Measurements from ENCODE around the gene CEP250. TPM values are rescaled to one million over a fixed set of nuclear protein-coding genes. Genes with fewer than 3 reads are reported as not detected.

CEP250 gene
- total RNA-seq, 1 experiment from 2014 or later, result 37.3 TPM

DNA sequence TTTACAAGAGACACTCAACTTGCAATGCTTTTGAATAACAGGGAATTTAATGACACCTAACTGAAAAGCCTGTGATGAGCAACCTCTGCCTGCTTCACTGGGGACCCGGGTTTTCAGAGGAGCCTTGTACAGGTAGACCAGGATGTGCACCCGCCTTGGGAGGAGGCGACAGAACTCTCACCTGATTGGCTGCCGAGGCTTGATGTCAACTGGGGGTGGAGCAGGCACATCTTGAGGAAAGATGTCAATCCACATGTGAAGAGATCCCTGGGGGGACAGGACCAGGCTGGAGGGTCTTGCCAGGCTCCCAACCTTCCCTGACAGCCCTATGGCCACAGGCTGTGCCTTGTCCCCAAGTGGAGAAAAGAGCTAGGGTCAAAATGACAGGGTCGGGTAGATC, 106.3 kb downstream of the CEP250 start:
- DNase-seq, result no peak
- no peaks in the 10 kb centered on the region for H3K9me3 ChIP-seq
- H3K36me3 ChIP-seq, result peaks cover 13% of the 10 kb centered on the region
- H3K27me3 ChIP-seq, result peaks cover under 1% of the 10 kb centered on the region; the same call in 1 of the 2 replicates
- no peak overlapping the region for H3K4me3 ChIP-seq

DNA sequence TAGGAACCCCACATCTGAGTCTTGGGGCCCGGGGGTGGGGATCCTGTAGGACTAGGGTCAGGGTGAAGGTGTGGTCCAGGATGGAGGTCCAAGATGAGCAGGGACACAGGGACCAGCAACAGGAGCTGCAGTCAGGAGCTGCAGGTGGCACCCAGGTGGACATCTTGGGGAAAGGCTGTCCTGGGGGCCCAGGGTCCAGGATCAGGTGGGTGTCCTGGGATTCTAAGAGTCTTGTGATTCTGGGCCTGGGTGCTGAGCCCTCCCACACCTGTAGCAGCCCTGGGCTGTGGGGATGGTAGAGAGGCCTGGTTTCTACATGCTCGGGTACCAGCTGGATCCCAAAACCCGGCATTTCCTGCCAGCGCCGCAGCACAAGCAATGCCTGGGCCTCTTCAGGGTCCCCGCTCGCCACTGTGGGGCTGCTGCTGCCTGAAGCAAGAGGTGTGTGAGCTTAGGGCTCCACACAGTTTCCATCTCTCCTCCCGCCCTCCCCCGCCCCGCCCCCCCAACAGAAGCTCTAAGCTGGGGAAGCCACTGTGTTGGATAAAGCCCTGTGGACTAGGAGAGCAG, 107.2 kb downstream of the CEP250 start:
- no peak overlapping the region for H3K4me3 ChIP-seq
- peaks cover 3% of the 10 kb centered on the region; the same call in 1 of the 2 replicates for H3K27me3 ChIP-seq
- H3K9me3 ChIP-seq, result no peaks in the 10 kb centered on the region
- H3K36me3 ChIP-seq, result peaks cover 3% of the 10 kb centered on the region
- DNase-seq, result no peak

DNA sequence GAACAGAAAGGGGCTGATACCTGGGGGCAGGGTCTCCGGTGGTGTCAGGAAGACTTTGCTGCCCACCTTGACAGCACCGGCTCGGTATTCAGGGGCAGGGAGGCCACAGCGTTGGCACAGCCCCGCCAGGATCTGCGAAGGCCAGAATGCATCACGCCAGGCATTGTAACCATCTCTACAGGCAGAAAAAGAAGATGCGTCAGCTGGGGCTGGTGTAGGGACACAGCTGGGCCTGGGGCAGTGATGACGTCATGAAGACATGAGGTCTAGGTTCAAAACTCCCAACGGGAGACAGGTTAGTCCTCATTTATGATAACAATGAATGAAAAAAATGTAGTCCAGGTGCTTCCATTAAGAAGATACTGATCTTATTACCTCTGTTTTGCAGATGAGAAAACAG, 108.4 kb downstream of the CEP250 start:
- no peaks in the 10 kb centered on the region for H3K9me3 ChIP-seq
- no peak for DNase-seq
- H3K27me3 ChIP-seq, result peaks cover 3% of the 10 kb centered on the region; the same call in 1 of the 2 replicates
- no peaks in the 10 kb centered on the region for H3K36me3 ChIP-seq
- H3K4me3 ChIP-seq, result no peak overlapping the region

DNA sequence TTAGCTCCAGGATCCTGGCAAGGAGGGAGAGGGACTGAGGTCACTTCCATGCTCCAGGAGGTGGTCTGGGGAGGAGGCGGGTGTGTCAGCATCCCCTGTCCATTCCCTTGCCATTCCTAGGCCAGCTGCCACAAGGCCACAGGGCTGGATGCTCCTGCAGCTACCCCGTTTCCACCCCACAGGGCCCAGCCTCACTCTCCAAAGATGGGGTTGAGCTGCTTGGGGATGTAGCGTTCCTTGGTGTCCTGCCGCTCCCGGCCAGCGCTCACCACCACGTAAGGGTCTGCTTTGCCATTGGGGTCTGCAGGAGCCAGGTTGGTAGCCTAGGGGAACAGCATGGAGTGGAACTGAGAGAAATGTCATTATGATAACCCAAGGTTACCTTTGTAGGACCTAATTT, 109.5 kb downstream of the CEP250 start:
- no peak for DNase-seq
- Histone ChIP-seq H3K27me3 (peaks cover 3% of the 10 kb centered on the region; the same call in 1 of the 2 replicates), H3K4me3 (no peak overlapping the region), H3K9me3 (no peaks in the 10 kb centered on the region), H3K36me3 (no peaks in the 10 kb centered on the region)

DNA sequence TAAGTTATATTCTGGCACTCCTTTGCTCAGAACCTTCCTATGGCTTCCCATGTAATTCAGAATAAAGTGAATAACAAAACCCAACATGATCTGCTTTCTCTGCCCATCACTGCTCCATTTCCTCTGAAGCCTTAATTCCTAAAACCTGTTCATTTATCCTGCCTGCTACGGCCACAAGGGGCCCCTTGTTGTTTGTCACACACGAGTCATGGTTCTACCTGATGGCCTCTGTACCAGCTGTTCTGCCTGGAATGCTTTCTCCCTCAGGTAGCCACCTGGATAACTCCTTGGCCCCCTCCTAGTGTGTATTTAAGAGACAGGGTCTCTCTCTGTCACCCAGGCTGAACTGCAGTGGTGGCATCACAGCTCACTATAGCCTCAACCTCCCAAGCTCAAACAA, 113.2 kb downstream of the CEP250 start:
- Histone ChIP-seq H3K27me3 (peaks cover 3% of the 10 kb centered on the region; the same call in 1 of the 2 replicates), H3K36me3 (no peaks in the 10 kb centered on the region), H3K4me3 (no peak overlapping the region), H3K9me3 (peaks cover 5% of the 10 kb centered on the region)
- no peak for DNase-seq

Other genes with a start within 250 kb of the CEP250 start
- gene MMP24, start 228.9 kb upstream of the CEP250 start, total RNA-seq (2014; rRNA removed; shearing (Covaris generic); ENCODE audit: low replicate concordance), result 43.2 and 52.3 TPM in 2 replicates
- gene MMP24OS, start 177.5 kb upstream of the CEP250 start, total RNA-seq (2014; rRNA removed; shearing (Covaris generic); ENCODE audit: low replicate concordance), result 4.4 and 4.7 TPM in 2 replicates
- 211 and 491 TPM in 2 replicates for gene EIF6, start 170.8 kb upstream of the CEP250 start, total RNA-seq (2014; rRNA removed; shearing (Covaris generic); ENCODE audit: low replicate concordance)
- not detected in 2 replicates for gene FAM83C, start 163.2 kb upstream of the CEP250 start, total RNA-seq (2014; rRNA removed; shearing (Covaris generic); ENCODE audit: low replicate concordance)
- gene UQCC1, start 43.6 kb upstream of the CEP250 start, total RNA-seq (2014; rRNA removed; shearing (Covaris generic); ENCODE audit: low replicate concordance), result 43.0 and 66.7 TPM in 2 replicates
- 0.49 TPM in 1 of 2 replicates, not detected in the other for gene GDF5, start 17.4 kb upstream of the CEP250 start, total RNA-seq (2014; rRNA removed; shearing (Covaris generic); ENCODE audit: low replicate concordance)
- not detected in 2 replicates for gene C20orf173, start 74.1 kb downstream of the CEP250 start, total RNA-seq (2014; rRNA removed; shearing (Covaris generic); ENCODE audit: low replicate concordance)
- gene ERGIC3, start 86.5 kb downstream of the CEP250 start, total RNA-seq (2014; rRNA removed; shearing (Covaris generic); ENCODE audit: low replicate concordance), result 392 and 530 TPM in 2 replicates
- gene SPAG4, start 160.2 kb downstream of the CEP250 start, total RNA-seq (2014; rRNA removed; shearing (Covaris generic); ENCODE audit: low replicate concordance), result 0.47 and 1.4 TPM in 2 replicates
- gene CPNE1, start 209.3 kb downstream of the CEP250 start, total RNA-seq (2014; rRNA removed; shearing (Covaris generic); ENCODE audit: low replicate concordance), result 284 and 335 TPM in 2 replicates
- gene RBM12, start 209.3 kb downstream of the CEP250 start, total RNA-seq (2014; rRNA removed; shearing (Covaris generic); ENCODE audit: low replicate concordance), result 42.9 and 54.6 TPM in 2 replicates
- 94.3 and 130 TPM in 2 replicates for gene NFS1, start 243.8 kb downstream of the CEP250 start, total RNA-seq (2014; rRNA removed; shearing (Covaris generic); ENCODE audit: low replicate concordance)
- 143 and 318 TPM in 2 replicates for gene ROMO1, start 243.8 kb downstream of the CEP250 start, total RNA-seq (2014; rRNA removed; shearing (Covaris generic); ENCODE audit: low replicate concordance)